ENCODE measurements around the gene BTRC.
"Not testable (repeated sequence)": the region's sequence is repeated elsewhere in the genome, so short reads cannot be mapped to it uniquely, and the experiment has no call there.

Gene BTRC

GRCh38 chr10:101375076-101375475 is 21.1 kb downstream of the BTRC start:
- TF ChIP-seq CTCF (IDR thresholded peaks at IDR 0.05; ENCODE audit: insufficient read depth, low read depth, low read length, missing control alignments) = no peak
- H3K4me3 ChIP-seq (ENCODE audit: low read length) = no peak overlapping the region
- DNase-seq (ENCODE audit: low read depth) = no peak

DNA sequence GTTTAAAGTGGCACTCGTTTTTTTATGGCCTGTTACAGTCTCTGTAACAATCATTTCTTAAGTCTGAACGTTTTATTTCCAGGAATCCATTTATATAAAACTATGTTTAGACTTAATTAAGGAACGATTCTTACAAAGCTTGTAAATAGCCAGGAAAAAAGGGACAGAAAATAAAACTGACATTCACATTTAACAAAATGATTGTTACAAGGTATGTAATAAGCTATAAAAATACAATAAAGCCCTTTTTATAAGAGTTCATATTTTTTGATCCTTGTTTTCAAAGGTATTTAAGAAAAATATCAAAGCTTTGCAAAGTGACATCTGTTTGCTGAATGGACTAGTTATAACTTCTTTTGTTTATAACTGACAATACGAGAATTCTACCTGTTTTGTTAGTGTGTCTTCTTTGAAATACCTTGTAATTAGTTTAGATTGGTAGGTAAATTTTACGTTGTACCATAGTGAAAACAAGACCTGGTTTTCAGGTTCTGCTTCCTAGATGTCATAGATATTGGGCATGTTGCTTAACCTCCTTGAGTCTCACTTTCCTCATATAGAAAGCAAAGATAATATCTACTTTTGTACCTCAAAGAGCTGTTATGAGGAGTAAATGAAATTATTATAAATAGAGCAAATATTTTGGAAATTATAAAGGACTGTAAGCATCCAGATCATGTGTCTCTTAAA is 25.8 kb downstream of the BTRC start:
- H3K4me3 ChIP-seq (ENCODE audit: low read length) = no peak overlapping the region
- peak; percentile 70 for DNase-seq (ENCODE audit: low read depth)

DNA sequence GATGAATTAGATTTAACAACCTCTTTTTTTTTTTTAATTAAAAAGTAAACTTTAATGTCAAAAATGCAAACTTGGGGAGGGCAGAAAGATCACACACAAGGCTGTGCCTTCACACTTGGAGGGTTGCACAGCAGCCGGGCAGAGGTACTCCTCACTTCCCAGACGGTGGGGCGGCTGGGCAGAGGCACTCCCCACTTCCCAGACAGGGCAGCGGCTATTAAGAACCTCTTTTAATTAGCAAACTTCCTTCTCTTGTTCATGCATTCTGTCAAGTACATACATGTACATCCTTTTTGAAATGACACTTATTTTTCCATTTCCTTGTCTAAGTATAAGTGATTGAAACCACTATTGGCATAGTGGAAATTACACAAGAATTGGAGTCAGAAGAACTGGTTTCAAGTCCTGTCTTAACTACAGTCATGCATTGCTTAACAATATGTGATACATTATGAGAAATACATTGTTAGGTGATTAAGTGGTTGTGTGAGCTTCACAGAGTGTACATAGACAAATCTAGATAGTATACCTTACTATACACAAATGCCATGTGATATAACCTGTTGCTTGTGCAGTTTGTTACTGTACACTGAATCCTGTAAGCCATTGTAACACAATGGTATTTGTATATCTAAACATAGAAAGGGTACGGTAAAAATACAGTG is 26.5 kb downstream of the BTRC start:
- peak; percentile 97 for DNase-seq (ENCODE audit: low read depth)
- no peak overlapping the region for H3K4me3 ChIP-seq (ENCODE audit: low read length)
- no peak for TF ChIP-seq CTCF (IDR thresholded peaks at IDR 0.05; ENCODE audit: insufficient read depth, low read depth, low read length, missing control alignments)

More for the DNA sequence above, 25.8 kb downstream of the BTRC start:
- no peak for TF ChIP-seq CTCF (IDR thresholded peaks at IDR 0.05; ENCODE audit: insufficient read depth, low read depth, low read length, missing control alignments)

DNA sequence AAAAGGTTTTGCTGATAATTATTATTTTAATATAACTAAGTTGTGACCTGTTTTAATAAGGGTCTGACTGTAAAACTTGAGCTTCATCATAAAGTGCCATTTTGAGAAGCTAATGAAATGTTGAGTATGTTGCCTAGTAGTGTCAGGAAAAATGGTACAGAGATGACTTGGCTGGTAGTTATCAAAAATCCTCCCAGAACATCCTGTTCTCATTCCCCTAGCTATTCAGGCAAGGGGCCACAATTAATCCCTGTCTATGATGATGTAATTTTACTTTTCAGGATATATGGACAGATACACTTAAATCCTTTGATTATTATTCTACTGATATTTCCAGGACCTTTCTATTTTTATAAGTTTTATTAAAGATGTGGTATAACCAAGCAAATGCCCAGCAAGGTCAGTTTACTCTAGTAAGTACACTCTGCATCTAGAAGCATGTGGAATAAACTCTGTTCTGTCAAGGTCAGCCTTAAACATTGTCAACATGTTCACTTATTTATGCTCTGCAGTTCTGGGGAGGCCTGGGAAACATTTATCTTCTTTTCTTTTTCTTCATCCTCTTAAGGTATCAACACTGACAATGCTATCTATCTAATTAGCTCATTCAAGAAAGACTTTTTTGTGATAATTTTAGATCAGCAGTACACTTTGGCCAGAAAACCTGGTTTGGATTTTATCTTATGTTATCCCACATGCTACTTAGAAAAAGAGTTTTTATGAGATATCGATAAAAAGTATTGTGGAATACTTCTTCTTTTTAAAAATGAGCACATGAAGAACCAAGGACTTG is 32.1 kb downstream of the BTRC start:
- no peak for DNase-seq (ENCODE audit: low read depth)
- TF ChIP-seq CTCF (IDR thresholded peaks at IDR 0.05; ENCODE audit: insufficient read depth, low read depth, low read length, missing control alignments) = no peak
- no peak overlapping the region for H3K4me3 ChIP-seq (ENCODE audit: low read length)

DNA sequence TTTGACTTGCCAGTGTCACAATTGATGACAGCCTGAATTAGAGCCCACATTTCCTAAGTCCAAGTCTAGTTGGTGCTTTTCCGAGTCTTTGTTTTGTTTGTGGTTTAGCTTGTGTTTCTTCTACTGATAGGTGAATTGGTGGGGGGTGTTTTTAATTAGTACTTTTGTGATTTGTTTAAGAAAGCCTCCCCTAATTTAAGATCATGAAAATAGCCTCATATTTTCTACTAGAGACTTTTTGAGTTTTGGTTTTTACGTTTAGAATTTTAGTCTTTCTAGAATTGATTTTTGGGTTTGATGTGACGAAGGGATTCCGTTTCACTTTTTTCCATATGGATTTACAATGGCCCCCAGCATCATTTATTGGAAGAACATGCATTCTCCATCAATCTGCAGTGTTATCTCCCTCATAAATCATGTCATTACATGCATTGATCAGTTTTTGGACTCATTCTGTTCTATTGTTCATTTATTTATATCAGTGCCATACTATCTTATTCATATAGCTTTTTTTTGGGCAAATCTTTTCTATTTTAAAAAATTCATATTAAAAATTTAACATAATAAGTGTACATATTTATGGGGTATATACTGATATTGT is 32.8 kb downstream of the BTRC start:
- TF ChIP-seq CTCF (IDR thresholded peaks at IDR 0.05; ENCODE audit: insufficient read depth, low read depth, low read length, missing control alignments) = no peak
- no peak for DNase-seq (ENCODE audit: low read depth)
- H3K4me3 ChIP-seq (ENCODE audit: low read length) = no peak overlapping the region

DNA sequence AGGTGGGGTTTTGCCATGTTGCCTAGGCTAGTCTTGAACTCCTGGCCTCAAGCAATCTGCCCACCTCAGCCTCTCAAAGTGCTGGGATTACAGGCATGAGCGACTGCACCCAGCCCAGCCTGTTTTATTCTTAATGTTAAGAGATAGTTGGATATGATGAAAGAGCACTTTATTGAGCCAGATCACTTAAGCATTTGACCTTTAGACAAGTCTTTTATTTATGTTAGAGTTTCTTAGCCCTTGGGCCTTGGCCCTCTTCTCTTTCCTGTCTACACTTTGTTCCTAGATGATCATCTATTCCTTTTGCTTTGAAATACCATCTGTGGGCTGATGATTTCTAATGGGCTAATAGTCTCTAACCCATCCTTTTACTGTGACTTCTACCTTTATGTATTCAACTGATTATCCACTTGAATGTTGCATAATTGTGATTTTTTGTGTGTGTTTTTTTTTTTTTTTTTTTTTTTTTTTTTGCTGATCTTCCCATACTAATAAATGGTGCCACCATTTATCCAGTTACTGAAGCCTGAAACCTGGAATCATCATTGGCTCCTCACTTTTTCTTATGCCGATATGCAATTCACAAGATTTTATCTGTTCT is 34.8 kb downstream of the BTRC start:
- no peak overlapping the region for H3K4me3 ChIP-seq (ENCODE audit: low read length)
- TF ChIP-seq CTCF (IDR thresholded peaks at IDR 0.05; ENCODE audit: insufficient read depth, low read depth, low read length, missing control alignments) = no peak
- DNase-seq (ENCODE audit: low read depth) = no peak

- DNase-seq (ENCODE audit: low read depth); H3K4me3 ChIP-seq (ENCODE audit: low read length): not testable (repeated sequence)
Observed at GRCh38 chr10:101389532-101389931, 35.6 kb downstream of the BTRC start.

Measured in epithelial cell of esophagus (primary cell).